H9 (cell line): ENCODE measurements around the gene EFTUD2. TPM values are rescaled to one million over a fixed set of nuclear protein-coding genes. Genes with fewer than 3 reads are reported as not detected.

ENCODE experiments used
- DNase-seq: peaks from one replicate; pipeline ENCODE4 v3.0.0-alpha.2; 2017
- H2AFZ ChIP-seq: one replicate; pipeline ENCODE4 v1.6.1; 2013; ENCODE audit warnings: mild to moderate bottlenecking, low read length, control low read depth, moderate library complexity
- H2AK5ac ChIP-seq: 2 replicates; pipeline ENCODE4 v1.6.1; 2013; ENCODE audit warnings: low read length, control low read depth, mixed read lengths; ENCODE audit not compliant: insufficient read length
- H2BK120ac ChIP-seq: one replicate; pipeline ENCODE4 v1.6.1; 2013; ENCODE audit warnings: low read depth, mild to moderate bottlenecking, low read length, control low read depth, inconsistent platforms; ENCODE audit not compliant: poor library complexity, severe bottlenecking
- H2BK12ac ChIP-seq: 2 replicates; pipeline ENCODE4 v1.6.1; 2013; ENCODE audit warnings: low read length, control low read depth, mixed read lengths, low read depth; ENCODE audit not compliant: insufficient read length
- H2BK15ac ChIP-seq: 2 replicates; pipeline ENCODE4 v1.6.1; 2013; ENCODE audit warnings: low read depth, low read length, control low read depth
- H2BK20ac ChIP-seq: one replicate; pipeline ENCODE4 v1.6.1; 2013; ENCODE audit warnings: low read depth, mild to moderate bottlenecking, low read length, control low read depth, inconsistent platforms; ENCODE audit not compliant: poor library complexity, severe bottlenecking
- H2BK5ac ChIP-seq: 2 replicates; pipeline ENCODE4 v1.6.1; 2013; ENCODE audit warnings: low read length, control low read depth, mixed read lengths; ENCODE audit not compliant: insufficient read length
- H3K14ac ChIP-seq: 2 replicates; pipeline ENCODE4 v1.6.1; 2013; ENCODE audit warnings: low read length, control low read depth; ENCODE audit not compliant: insufficient read depth
- H3K18ac ChIP-seq: 2 replicates; pipeline ENCODE4 v1.6.1; 2013; ENCODE audit warnings: low read depth, mild to moderate bottlenecking, mixed read lengths, low read length, control low read depth; ENCODE audit not compliant: insufficient read length
- H3K23ac ChIP-seq: 2 replicates; pipeline ENCODE4 v1.6.1; 2013; ENCODE audit warnings: low read length, control low read depth, mixed read lengths, low read depth; ENCODE audit not compliant: insufficient read length
- H3K23me2 ChIP-seq: 2 replicates; pipeline ENCODE4 v1.6.1; 2013; ENCODE audit warnings: low read depth, mild to moderate bottlenecking, mixed read lengths, low read length, control low read depth; ENCODE audit not compliant: insufficient read length, poor library complexity, severe bottlenecking
- H3K27ac ChIP-seq: 2 replicates; pipeline ENCODE4 v1.5.1; 2013; ENCODE audit warnings: low read length, control low read depth, mixed read lengths, low read depth; ENCODE audit not compliant: insufficient read length
- H3K27me3 ChIP-seq: 2 replicates; pipeline ENCODE4 v1.6.1; 2013; ENCODE audit warnings: low read length, control low read depth, inconsistent platforms; ENCODE audit not compliant: insufficient read depth
- H3K4ac ChIP-seq: 2 replicates; pipeline ENCODE4 v1.6.1; 2013; ENCODE audit warnings: low read depth, mild to moderate bottlenecking, control low read depth, inconsistent platforms, low read length, moderate library complexity
- H3K4me1 ChIP-seq: 2 replicates; pipeline ENCODE4 v1.6.1; 2013; ENCODE audit warnings: low read length, control low read depth, inconsistent platforms; ENCODE audit not compliant: insufficient read depth
- H3K4me2 ChIP-seq: 2 replicates; pipeline ENCODE4 v1.6.1; 2013; ENCODE audit warnings: low read length, control low read depth, mixed read lengths; ENCODE audit not compliant: insufficient read length, insufficient read depth
- H3K56ac ChIP-seq: 2 replicates; pipeline ENCODE4 v1.6.1; 2013; ENCODE audit warnings: low read depth, mild to moderate bottlenecking, mixed read lengths, low read length, control low read depth; ENCODE audit not compliant: insufficient read length
- H3K79me1 ChIP-seq: 2 replicates; pipeline ENCODE4 v1.6.1; 2013; ENCODE audit warnings: low read depth, mild to moderate bottlenecking, moderate library complexity, low read length, control low read depth, inconsistent platforms; ENCODE audit not compliant: insufficient read depth, poor library complexity, severe bottlenecking
- H3K79me2 ChIP-seq: 2 replicates; pipeline ENCODE4 v1.6.1; 2013; ENCODE audit warnings: low read length, control low read depth, inconsistent platforms; ENCODE audit not compliant: insufficient read depth
- H3K9ac ChIP-seq: 2 replicates; pipeline ENCODE4 v1.6.1; 2013; ENCODE audit warnings: low read length, control low read depth, mixed read lengths; ENCODE audit not compliant: insufficient read length; ENCODE audit errors: extremely low read depth
- H3K9me3 ChIP-seq: one replicate; pipeline ENCODE4 v1.6.1; 2013; ENCODE audit warnings: low read depth, low read length, inconsistent platforms; ENCODE audit not compliant: control insufficient read depth
- H3T11ph ChIP-seq: one replicate; pipeline ENCODE4 v1.6.1; 2013; ENCODE audit warnings: mild to moderate bottlenecking, low read length, control low read depth, inconsistent platforms
- H4K20me1 ChIP-seq: one replicate; pipeline ENCODE4 v1.6.1; 2013; ENCODE audit not compliant: control insufficient read depth, insufficient read length, insufficient read depth
- H4K5ac ChIP-seq: 2 replicates; pipeline ENCODE4 v1.6.1; 2013; ENCODE audit warnings: low read depth, mild to moderate bottlenecking, mixed read lengths, low read length, control low read depth; ENCODE audit not compliant: insufficient read length
- H4K8ac ChIP-seq: replicated peaks from 2 replicates; pipeline ENCODE4 v1.6.1; 2013; ENCODE audit warnings: low read length, control low read depth, mixed read lengths, low read depth; ENCODE audit not compliant: insufficient read length
- H4K91ac ChIP-seq: 2 replicates; pipeline ENCODE4 v1.6.1; 2013; ENCODE audit warnings: low read depth, mild to moderate bottlenecking, moderate library complexity, mixed read lengths, low read length, control low read depth; ENCODE audit not compliant: insufficient read length
- H3K27ac Mint-ChIP-seq, 3 experiments: 2 replicates in 2 of 3; 3 replicates in 1 of 3; pipeline ENCODE4 v1.8.0; 2020 to 2021; ENCODE audit warnings: mixed read lengths in 3 of 3, mild to moderate bottlenecking in 1 of 3, moderate library complexity in 1 of 3
- H3K27me3 Mint-ChIP-seq: 2 replicates; pipeline ENCODE4 v1.8.0; 2021; ENCODE audit warnings: low read depth, mild to moderate bottlenecking, moderate library complexity, mixed read lengths
- H3K36me3 Mint-ChIP-seq, 3 experiments: 2 replicates in 2 of 3; 3 replicates in 1 of 3; pipeline ENCODE4 v1.8.0; 2020 to 2021; ENCODE audit warnings: low read depth in 3 of 3, mixed read lengths in 3 of 3; ENCODE audit not compliant: insufficient read depth in 1 of 3
- H3K4me1 Mint-ChIP-seq, 2 experiments: 2 replicates each; pipeline ENCODE4 v1.8.0; 2020; ENCODE audit warnings: mixed read lengths in 2 of 2
- H3K4me3 Mint-ChIP-seq, 2 experiments: 2 replicates in 1 of 2; 3 replicates in 1 of 2; pipeline ENCODE4 v1.8.0; 2020 to 2021; ENCODE audit warnings: mild to moderate bottlenecking in 2 of 2, mixed read lengths in 2 of 2, moderate library complexity in 1 of 2
- H3K9me3 Mint-ChIP-seq, 2 experiments: 2 replicates in 1 of 2; 3 replicates in 1 of 2; pipeline ENCODE4 v1.8.0; 2020; ENCODE audit warnings: mild to moderate bottlenecking in 2 of 2, mixed read lengths in 2 of 2, moderate library complexity in 1 of 2
- WGBS: extraction: QIAGEN DNeasy Blood & Tissue Kit; methylation state at CpG from one replicate; pipeline ENCODE4 v1.1.7; 2013; ENCODE audit warnings: missing lambda C conversion rate, low lambda C conversion rate, mixed read lengths; ENCODE audit not compliant: insufficient read length; ENCODE audit errors: extremely low coverage; 5-methylcytosine and 5-hydroxymethylcytosine counted together
- total RNA-seq: library from RNA; stranded (reverse); gene quantifications from 2 replicates; pipeline ENCODE4 v1.2.1, GENCODE V29; 2021
- TF ChIP-seq, protein P1 (sequence below): fragments of 200-600 bp; sonication (generic); conservative IDR thresholded peaks from 3 replicates; pipeline ENCODE4 v1.8.0; 2021; ENCODE audit warnings: antibody characterized with exemption, mild to moderate bottlenecking

The EFTUD2 gene
- total RNA-seq, 1 experiment from 2014 or later, result 150 TPM

- H4K5ac ChIP-seq, result no peak overlapping the region
- peak; percentile 34 for DNase-seq
- no peaks in the 10 kb centered on the region for H3K23me2 ChIP-seq
- no peaks in the 10 kb centered on the region for H3K9me3 ChIP-seq
- H4K8ac ChIP-seq, result no peak overlapping the region
- no peaks in the 10 kb centered on the region for H4K20me1 ChIP-seq
- H3K27me3 ChIP-seq, result no peaks in the 10 kb centered on the region
- H3K56ac ChIP-seq, result no peak overlapping the region
- peaks cover 16% of the 10 kb centered on the region; the same call in 1 of the 2 replicates for H3K79me2 ChIP-seq
- H2BK12ac ChIP-seq, result no peak overlapping the region
- H4K91ac ChIP-seq, result no peak overlapping the region
- H2AK5ac ChIP-seq, result no peak overlapping the region
- no peaks in the 10 kb centered on the region for H3K27me3 Mint-ChIP-seq
- no peak overlapping the region for H3K27ac ChIP-seq
- no peak overlapping the region for H2BK15ac ChIP-seq
- H3K4me2 ChIP-seq, result no peak overlapping the region
- H3K4me3 Mint-ChIP-seq, result peak overlapping the region in 1 of 2 experiments; percentile 18; a peak in 1 of 5 replicates
- H2AFZ ChIP-seq, result no peak overlapping the region
- no peak overlapping the region for H3K14ac ChIP-seq
- no peak overlapping the region for H3T11ph ChIP-seq
- H3K23ac ChIP-seq, result no peak overlapping the region
- peaks cover 6% of the 10 kb centered on the region for H3K79me1 ChIP-seq
- TF ChIP-seq, protein P1, sequence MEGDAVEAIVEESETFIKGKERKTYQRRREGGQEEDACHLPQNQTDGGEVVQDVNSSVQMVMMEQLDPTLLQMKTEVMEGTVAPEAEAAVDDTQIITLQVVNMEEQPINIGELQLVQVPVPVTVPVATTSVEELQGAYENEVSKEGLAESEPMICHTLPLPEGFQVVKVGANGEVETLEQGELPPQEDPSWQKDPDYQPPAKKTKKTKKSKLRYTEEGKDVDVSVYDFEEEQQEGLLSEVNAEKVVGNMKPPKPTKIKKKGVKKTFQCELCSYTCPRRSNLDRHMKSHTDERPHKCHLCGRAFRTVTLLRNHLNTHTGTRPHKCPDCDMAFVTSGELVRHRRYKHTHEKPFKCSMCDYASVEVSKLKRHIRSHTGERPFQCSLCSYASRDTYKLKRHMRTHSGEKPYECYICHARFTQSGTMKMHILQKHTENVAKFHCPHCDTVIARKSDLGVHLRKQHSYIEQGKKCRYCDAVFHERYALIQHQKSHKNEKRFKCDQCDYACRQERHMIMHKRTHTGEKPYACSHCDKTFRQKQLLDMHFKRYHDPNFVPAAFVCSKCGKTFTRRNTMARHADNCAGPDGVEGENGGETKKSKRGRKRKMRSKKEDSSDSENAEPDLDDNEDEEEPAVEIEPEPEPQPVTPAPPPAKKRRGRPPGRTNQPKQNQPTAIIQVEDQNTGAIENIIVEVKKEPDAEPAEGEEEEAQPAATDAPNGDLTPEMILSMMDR, result no peak
- peak overlapping the region in 1 of 3 experiments; percentile 48; a peak in 2 of 7 replicates for H3K27ac Mint-ChIP-seq
- H3K9me3 Mint-ChIP-seq, result peaks cover 0 to 5% of the 10 kb centered on the region in 2 experiments; a peak in 1 of 5 replicates
- no peak overlapping the region for H3K9ac ChIP-seq
- H2BK5ac ChIP-seq, result no peak overlapping the region
- no peak overlapping the region for H2BK120ac ChIP-seq
- WGBS, result no CpG with 5 or more reads among the region's 9 CpGs
- no peak overlapping the region for H3K18ac ChIP-seq
- no peak overlapping the region for H3K4ac ChIP-seq
- peaks cover 2% of the 10 kb centered on the region for H3K4me1 ChIP-seq
- peaks cover 24 to 49% (median 42%) of the 10 kb centered on the region in 3 experiments for H3K36me3 Mint-ChIP-seq
- no peak overlapping the region for H2BK20ac ChIP-seq
- peaks cover 24 to 29% of the 10 kb centered on the region in 2 experiments for H3K4me1 Mint-ChIP-seq
Observed at GRCh38 chr17:44941712-44942331, 42.6 kb upstream of the EFTUD2 start.
